Lower lobe of right lung (tissue), 2 donors: ENCODE measurements around the gene MYH9. TPM values are rescaled to one million over a fixed set of nuclear protein-coding genes. Genes with fewer than 3 reads are reported as not detected.

ENCODE experiments used
- ATAC-seq, 2 donors: fragments of 200-7000 bp; cut with Tn5 transposase; one replicate each; pipeline ENCODE4 v1.9.1; 2020 to 2022; ENCODE audit warnings: mild to moderate bottlenecking in 2 of 2, moderate library complexity in 2 of 2
- DNase-seq: peaks from one replicate; pipeline ENCODE4 v3.0.0-alpha.2; 2020
- H3K27ac ChIP-seq: fragments of 200-600 bp; one replicate; pipeline ENCODE4 v1.8.0; 2022
- H3K27me3 ChIP-seq: fragments of 200-600 bp; one replicate; pipeline ENCODE4 v1.8.0; 2022; ENCODE audit warnings: low read depth
- H3K36me3 ChIP-seq: fragments of 200-600 bp; one replicate; pipeline ENCODE4 v1.8.0; 2022; ENCODE audit warnings: mild to moderate bottlenecking
- H3K4me1 ChIP-seq: fragments of 200-600 bp; one replicate; pipeline ENCODE4 v1.8.0; 2022
- H3K4me3 ChIP-seq: fragments of 200-600 bp; one replicate; pipeline ENCODE4 v1.8.0; 2022; ENCODE audit warnings: mild to moderate bottlenecking
- H3K9me3 ChIP-seq: fragments of 200-600 bp; one replicate; pipeline ENCODE4 v1.8.0; 2022
- intact Hi-C: fragments of 100-400 bp; cut with DNase I; formaldehyde crosslinking; loops from one replicate; pipeline ENCODE4 v1.11.0; 2022
- total RNA-seq: library from RNA; stranded (reverse); fragmentation: NEBNext Ultra II Directional; extraction: Animal tissue kit (Norgen Biotek cat#: 25700); gene quantifications from one replicate; pipeline ENCODE4 v1.2.1, GENCODE V29; 2021
- TF ChIP-seq, protein P1 (sequence below): fragments of 200-600 bp; IDR thresholded peaks from one replicate; pipeline ENCODE4 v1.8.0; 2022; ENCODE audit warnings: antibody characterized with exemption, mild to moderate bottlenecking
- donor health status: DM: no; HTN: yes; CAD: no; lungs with severe emphysema.

MYH9 gene
- total RNA-seq, 1 donor from 2014 or later = 659 TPM

DNA sequence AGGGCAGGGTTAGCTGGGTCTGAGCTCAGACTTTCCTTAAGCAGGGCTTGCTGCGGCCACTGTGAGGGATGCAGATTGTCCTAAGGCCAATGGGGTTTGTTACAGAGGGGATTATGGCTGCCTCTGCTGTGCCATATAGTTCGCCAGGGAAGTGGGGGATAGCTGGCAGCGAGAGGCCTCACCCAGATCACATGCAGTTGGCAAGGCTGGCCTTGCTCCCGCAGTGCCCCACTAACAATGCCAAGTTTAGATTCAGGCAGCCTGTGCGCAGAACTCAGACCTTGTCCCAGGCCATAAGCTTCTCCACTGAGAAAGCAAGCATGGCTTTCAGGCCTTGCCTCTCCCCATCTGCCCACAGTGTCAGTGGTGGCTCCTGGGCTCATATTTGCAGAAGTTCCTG, 143.8 kb downstream of the MYH9 start:
- DNase-seq = no peak
- no peak overlapping the region for H3K4me3 ChIP-seq
- peaks cover 12% of the 10 kb centered on the region for H3K4me1 ChIP-seq
- no peaks in the 10 kb centered on the region for H3K27me3 ChIP-seq
- no peaks in the 10 kb centered on the region for H3K9me3 ChIP-seq
- ATAC-seq = no peak
- TF ChIP-seq, protein P1, sequence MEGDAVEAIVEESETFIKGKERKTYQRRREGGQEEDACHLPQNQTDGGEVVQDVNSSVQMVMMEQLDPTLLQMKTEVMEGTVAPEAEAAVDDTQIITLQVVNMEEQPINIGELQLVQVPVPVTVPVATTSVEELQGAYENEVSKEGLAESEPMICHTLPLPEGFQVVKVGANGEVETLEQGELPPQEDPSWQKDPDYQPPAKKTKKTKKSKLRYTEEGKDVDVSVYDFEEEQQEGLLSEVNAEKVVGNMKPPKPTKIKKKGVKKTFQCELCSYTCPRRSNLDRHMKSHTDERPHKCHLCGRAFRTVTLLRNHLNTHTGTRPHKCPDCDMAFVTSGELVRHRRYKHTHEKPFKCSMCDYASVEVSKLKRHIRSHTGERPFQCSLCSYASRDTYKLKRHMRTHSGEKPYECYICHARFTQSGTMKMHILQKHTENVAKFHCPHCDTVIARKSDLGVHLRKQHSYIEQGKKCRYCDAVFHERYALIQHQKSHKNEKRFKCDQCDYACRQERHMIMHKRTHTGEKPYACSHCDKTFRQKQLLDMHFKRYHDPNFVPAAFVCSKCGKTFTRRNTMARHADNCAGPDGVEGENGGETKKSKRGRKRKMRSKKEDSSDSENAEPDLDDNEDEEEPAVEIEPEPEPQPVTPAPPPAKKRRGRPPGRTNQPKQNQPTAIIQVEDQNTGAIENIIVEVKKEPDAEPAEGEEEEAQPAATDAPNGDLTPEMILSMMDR = no peak
- H3K27ac ChIP-seq = peak overlapping the region; percentile 54
- intact Hi-C loops = no loop called here
- no peaks in the 10 kb centered on the region for H3K36me3 ChIP-seq

DNA sequence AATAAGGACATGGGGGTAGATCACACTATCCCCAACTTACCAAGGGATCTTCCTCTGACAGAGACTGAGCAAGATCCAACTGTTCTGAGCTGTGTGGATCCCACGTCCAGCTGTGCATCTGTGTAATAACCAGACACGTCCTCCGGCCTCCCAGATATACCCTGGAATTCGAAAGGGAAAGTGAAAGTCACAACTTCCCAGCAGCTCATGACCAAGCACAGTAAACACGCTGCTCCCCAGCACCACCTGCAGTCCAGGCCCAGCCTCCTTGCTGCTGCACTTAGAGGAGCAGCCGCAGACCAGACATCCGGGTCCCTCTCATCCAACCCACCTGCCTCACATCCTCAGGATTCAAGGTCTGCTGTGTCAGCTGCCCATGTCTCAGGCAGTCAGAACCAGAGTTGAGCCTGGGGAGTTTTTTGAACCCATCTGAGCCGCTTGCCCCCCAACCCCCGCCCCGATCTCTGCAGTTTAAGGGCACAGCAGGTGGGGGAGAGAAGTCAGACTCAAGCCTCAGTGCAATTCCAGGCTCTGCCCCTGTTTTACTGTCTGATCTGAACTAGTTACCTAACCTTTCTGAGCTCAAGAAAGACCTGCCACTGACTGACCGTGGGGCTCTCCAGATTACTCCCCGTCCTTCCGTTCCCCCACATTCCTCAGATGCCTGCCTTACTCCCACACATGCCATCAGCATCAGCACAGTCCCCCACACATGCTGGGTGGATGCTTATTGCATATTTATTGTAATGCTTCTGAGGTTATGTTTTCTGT, 148.2 kb downstream of the MYH9 start, which contains the start of gene APOL2:
Gene APOL2, minus strand, starts transcription at position 127 of the 771 bp plus-strand sequence. CDS start 6,365 bp downstream, outside the sequence.
- peak; percentile 94 for DNase-seq
- intact Hi-C loops = no loop called here
- no peaks in the 10 kb centered on the region for H3K27me3 ChIP-seq
- peaks cover 9% of the 10 kb centered on the region for H3K36me3 ChIP-seq
- peak; percentile 98 for ATAC-seq
- H3K9me3 ChIP-seq = no peaks in the 10 kb centered on the region
- TF ChIP-seq, protein P1 = peak; percentile 77
- peak within 1 kb of the TSS; percentile 80 for H3K4me3 ChIP-seq
- peaks cover 51% of the 10 kb centered on the region for H3K4me1 ChIP-seq
- peak within 1 kb of the TSS; percentile 90 for H3K27ac ChIP-seq

DNA sequence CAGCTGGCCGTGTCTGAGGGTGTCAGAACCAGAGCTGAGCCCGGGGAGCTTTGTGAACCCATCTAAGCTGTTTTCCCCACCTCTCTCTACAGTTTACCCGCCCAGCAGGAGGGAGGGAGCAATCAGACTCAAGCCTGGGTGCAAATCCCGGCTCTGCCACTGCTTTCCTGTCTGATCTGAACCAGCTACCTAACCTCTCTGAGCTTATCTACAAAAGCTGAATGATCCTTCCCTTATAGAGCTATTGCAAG, 148.7 kb downstream of the MYH9 start:
- no peaks in the 10 kb centered on the region for H3K27me3 ChIP-seq
- H3K36me3 ChIP-seq = peaks cover 15% of the 10 kb centered on the region
- intact Hi-C loops = no loop called here
- peak overlapping the region; percentile 80 for H3K4me3 ChIP-seq
- TF ChIP-seq, protein P1 = no peak
- DNase-seq (no peak), ATAC-seq (peak; percentile 31 to 33)
- peak overlapping the region; percentile 90 for H3K27ac ChIP-seq
- H3K9me3 ChIP-seq = no peaks in the 10 kb centered on the region
- H3K4me1 ChIP-seq = peaks cover 53% of the 10 kb centered on the region

DNA sequence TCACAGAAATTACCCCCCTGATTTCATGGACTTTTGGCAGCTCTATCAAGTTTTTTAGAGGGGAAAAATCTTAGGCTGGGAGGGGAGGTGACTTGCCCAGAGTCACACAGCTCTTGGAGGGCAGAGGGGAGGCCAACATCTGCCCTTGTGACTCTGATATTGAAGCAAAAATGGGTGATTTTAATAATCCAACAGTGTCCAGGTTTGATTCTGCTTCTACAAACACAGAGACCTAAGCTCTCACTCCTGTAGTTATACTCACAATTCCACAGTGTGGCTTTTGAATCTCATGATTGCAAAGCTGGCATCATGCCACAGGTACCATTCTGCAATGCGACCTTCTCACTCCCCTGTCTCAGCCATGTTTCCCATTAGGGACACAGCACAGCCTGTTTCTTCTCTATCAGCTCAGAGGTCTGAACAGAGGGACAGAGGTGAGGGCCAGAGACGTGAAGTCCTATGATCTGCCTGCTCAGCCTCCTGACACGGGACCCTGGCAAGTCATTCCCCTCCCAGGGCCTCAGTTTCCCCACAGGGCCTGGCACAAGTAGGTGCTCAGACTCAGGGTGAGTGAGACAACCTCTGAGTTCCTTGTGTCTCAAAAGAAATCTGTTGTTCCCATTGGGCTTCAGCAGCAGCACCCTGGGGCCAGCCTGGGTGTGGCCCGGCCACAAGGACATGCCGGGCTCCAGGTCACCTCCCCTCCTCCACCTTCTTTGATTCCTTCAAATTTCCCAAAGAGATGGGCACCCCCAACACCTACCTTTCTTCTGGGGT, 149.2 kb downstream of the MYH9 start:
- H3K36me3 ChIP-seq = peaks cover 20% of the 10 kb centered on the region
- H3K4me3 ChIP-seq = peak overlapping the region; percentile 80
- intact Hi-C loops = no loop called here
- DNase-seq (no peak), ATAC-seq (peak; percentile 47 to 63)
- TF ChIP-seq, protein P1 = no peak
- H3K27ac ChIP-seq = peak overlapping the region; percentile 90
- peaks cover 55% of the 10 kb centered on the region for H3K4me1 ChIP-seq
- H3K27me3 ChIP-seq = no peaks in the 10 kb centered on the region
- no peaks in the 10 kb centered on the region for H3K9me3 ChIP-seq

DNA sequence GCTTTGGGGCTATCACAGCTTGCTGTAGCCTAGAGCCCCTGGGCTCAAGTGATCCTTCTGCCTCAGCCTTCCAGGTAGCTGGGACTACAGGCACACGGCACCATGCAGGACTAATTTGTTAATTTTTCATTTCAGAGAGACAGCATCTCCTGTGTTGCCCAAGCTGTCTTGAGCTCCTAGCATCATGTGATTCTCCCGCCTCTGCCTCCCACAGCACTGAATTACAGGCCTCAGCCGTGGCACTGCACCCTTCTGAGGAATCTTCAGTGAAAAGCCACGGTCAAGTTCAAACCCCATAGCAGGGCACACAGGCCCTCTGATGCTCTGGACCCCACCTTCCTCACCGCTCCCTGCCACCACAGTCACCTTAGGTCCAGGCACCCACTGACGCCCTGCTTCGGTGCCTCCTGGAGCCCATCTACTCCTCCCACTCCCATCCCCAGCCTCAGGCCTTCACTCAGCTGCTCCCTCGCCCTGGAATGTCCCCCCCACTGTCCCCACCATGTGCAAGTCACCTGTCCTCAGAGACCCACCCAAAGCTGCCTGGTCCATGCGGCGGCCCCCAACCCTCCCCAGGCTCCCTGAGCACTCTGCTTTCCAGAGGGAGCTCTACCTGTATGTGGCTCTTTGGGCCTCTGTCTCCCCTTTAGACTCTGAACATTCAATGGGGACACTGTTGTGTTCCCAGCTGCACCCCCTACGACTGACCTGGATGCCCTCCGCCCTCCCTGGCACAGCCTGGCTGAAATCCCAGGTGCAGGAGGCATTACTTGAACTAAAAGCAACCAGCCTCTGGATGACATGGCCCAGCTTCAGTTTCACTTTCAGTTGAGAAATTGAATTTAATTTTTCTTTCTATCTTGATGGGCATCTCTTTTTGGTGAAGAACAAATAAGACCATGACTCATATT, 150.1 kb downstream of the MYH9 start:
- DNase-seq (no peak), ATAC-seq (peak in 1 of 2 donors; percentile 40)
- TF ChIP-seq, protein P1 = no peak
- H3K27ac ChIP-seq = peak overlapping the region; percentile 90
- H3K36me3 ChIP-seq = peaks cover 28% of the 10 kb centered on the region
- intact Hi-C loops = no loop called here
- peaks cover 63% of the 10 kb centered on the region for H3K4me1 ChIP-seq
- H3K27me3 ChIP-seq = no peaks in the 10 kb centered on the region
- H3K4me3 ChIP-seq = peak overlapping the region; percentile 80
- no peaks in the 10 kb centered on the region for H3K9me3 ChIP-seq
